Measurements from ENCODE around the gene GNA14. TPM values are rescaled to one million over a fixed set of nuclear protein-coding genes. Genes with fewer than 3 reads are reported as not detected.
"Not testable (repeated sequence)": the region's sequence is repeated elsewhere in the genome, so short reads cannot be mapped to it uniquely, and the experiment has no call there.

The GNA14 gene
- polyA plus RNA-seq, 1 experiment, result 0.22 TPM

DNA sequence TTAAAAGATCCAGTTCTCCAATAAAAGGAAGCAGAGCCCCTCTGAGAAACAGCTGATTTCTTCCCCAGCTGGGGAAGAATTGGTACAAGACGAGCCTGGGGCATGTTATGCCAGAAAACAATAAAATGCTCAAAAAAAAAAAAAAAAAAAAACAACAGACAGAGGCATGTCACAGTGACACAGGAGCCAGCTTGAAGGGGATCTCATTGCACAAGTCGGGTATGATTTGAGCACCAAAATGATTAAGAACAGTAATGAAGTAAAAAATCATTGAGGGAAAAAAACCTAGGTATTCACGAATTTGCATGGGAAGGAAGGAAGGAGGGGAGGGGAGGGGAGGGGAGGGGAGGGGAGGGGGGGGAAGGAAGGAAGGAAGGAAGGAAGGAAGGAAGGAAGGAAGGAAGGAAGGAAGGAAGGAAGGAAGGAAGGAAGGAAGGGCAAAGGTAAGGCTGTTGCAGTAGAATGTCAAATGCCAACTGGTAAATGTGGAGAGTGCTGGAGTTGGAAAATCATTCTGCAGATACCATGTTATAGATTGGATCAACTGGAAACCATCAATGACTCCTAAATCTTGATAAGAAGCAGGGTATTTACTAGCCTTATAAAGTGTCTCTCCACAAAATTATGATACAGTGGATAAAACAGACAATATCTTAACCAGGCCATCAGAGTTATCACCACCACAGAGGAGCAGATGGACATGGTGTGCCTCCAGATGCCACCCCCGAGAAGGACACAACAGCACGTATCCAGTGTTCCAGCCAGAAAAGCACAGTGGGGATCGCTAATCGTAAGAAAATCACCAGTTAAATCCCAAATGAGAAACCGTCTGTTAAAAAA is 7.2 kb downstream of the GNA14 start:
- H3K4me3 ChIP-seq (ENCODE audit: low read depth, low read length), result no peak overlapping the region
- H3K36me3 ChIP-seq (ENCODE audit: control insufficient read depth, insufficient read depth, low read length), result no peaks in the 10 kb centered on the region
- no peak for DNase-seq (ENCODE audit: low read depth)
- POLR2A ChIA-PET, result no interaction called here
- peaks cover 8% of the 10 kb centered on the region for H3K27me3 ChIP-seq (ENCODE audit: control insufficient read depth, insufficient read depth, low read length)
- TF ChIP-seq, protein P1, sequence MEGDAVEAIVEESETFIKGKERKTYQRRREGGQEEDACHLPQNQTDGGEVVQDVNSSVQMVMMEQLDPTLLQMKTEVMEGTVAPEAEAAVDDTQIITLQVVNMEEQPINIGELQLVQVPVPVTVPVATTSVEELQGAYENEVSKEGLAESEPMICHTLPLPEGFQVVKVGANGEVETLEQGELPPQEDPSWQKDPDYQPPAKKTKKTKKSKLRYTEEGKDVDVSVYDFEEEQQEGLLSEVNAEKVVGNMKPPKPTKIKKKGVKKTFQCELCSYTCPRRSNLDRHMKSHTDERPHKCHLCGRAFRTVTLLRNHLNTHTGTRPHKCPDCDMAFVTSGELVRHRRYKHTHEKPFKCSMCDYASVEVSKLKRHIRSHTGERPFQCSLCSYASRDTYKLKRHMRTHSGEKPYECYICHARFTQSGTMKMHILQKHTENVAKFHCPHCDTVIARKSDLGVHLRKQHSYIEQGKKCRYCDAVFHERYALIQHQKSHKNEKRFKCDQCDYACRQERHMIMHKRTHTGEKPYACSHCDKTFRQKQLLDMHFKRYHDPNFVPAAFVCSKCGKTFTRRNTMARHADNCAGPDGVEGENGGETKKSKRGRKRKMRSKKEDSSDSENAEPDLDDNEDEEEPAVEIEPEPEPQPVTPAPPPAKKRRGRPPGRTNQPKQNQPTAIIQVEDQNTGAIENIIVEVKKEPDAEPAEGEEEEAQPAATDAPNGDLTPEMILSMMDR (IDR thresholded peaks at IDR 0.05; ENCODE audit: insufficient read depth, low read depth, low read length), result no peak
- CTCF ChIA-PET, result interaction anchor here (0.8 kb wide), 1 partner anchor 10 kb away, joined by 3 read pairs; no protein-coding TSS in a partner anchor

DNA sequence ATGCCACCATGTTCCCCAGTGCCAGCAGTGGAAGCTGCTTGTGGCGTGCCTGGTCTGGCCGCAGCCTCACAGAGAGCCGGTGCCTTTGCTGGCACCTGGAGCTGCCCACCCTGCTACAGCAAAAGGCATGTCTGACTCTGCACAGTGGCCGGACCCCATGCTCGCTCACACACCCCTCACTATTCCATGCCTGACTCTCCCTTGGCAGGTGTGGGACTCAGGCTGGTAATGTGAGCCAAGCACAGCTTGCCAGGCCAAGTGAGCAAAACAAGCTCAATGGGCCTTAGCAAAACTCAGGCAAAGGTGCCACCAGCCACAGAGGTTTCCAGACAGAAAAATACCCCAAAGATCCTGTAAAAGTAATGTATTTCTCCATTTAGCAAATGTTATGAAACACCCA is 15.5 kb downstream of the GNA14 start:
- ChIA-PET CTCF (interaction anchor here (1.3 kb wide), 1 partner anchor 13 kb away, joined by 3 read pairs; no protein-coding TSS in a partner anchor), POLR2A (no interaction called here)
- peaks cover 3% of the 10 kb centered on the region; the same call in 1 of the 2 replicates for H3K27me3 ChIP-seq (ENCODE audit: control insufficient read depth, insufficient read depth, low read length)
- TF ChIP-seq, protein P1 (IDR thresholded peaks at IDR 0.05; ENCODE audit: insufficient read depth, low read depth, low read length), result no peak
- H3K4me3 ChIP-seq (ENCODE audit: low read depth, low read length), result no peak overlapping the region
- no peak for DNase-seq (ENCODE audit: low read depth)
- no peaks in the 10 kb centered on the region for H3K36me3 ChIP-seq (ENCODE audit: control insufficient read depth, insufficient read depth, low read length)

DNA sequence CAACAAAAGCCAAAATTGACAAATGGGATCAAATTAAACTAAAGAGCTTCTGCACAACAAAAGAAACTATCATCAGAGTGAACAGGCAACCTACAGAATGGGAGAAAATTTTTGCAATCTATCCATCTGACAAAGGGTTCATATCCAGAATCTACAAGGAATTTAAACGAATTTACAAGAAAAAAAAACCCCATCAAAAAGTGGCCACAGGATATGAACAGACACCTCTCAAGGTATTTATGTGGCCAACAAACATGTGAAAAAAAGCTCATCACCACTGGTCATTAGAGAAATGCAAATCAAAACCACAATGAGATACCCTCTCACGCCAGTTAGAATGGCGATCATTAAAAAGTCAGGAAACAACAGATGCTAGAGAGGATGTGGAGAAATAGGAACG is 19.3 kb downstream of the GNA14 start:
- POLR2A ChIA-PET; DNase-seq (ENCODE audit: low read depth); CTCF ChIA-PET; H3K36me3 ChIP-seq (ENCODE audit: control insufficient read depth, insufficient read depth, low read length); H3K27me3 ChIP-seq (ENCODE audit: control insufficient read depth, insufficient read depth, low read length); H3K4me3 ChIP-seq (ENCODE audit: low read depth, low read length): not testable (repeated sequence)

DNA sequence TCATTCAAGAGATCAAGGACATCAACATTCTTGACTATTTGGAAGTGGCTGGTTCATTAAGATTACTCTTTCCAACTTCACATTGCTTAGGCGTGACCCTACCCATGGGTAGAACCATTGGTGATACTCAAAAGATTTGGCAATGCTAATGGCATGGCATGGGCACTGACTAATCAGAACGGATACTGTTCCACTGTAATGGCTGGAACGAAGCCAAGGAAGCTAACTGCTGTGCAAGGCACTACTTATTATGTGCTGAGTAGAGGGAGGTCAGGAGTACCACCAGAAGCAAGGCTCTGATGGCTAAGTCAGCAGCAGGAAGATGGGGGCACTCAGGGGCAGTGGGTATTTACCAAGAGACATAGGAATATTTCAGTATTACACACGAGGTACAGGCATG is 31.9 kb downstream of the GNA14 start:
- no peaks in the 10 kb centered on the region for H3K27me3 ChIP-seq (ENCODE audit: control insufficient read depth, insufficient read depth, low read length)
- no peak overlapping the region for H3K4me3 ChIP-seq (ENCODE audit: low read depth, low read length)
- ChIA-PET CTCF (no interaction called here), POLR2A (no interaction called here)
- TF ChIP-seq, protein P1 (IDR thresholded peaks at IDR 0.05; ENCODE audit: insufficient read depth, low read depth, low read length), result no peak
- H3K36me3 ChIP-seq (ENCODE audit: control insufficient read depth, insufficient read depth, low read length), result no peaks in the 10 kb centered on the region
- no peak for DNase-seq (ENCODE audit: low read depth)

DNA sequence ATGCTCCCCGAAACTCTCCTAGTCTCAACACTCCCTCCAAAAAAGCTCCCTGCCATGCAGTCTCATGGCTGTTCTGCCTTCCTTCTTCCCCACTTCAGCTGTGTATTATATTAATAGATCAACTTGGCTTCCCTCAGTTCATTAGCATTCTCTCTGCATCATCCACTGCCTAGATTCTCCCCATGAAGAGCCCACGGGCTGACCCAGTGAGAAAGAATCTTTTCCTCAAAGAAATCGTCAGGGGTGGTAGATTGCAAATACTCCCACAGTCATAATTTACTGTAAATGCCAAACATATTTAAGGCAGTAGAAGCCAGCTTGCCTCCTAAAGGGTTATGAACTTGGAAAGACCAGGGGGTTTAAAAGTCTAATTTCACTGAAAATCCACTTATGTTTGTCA is 33.5 kb downstream of the GNA14 start:
- CTCF ChIA-PET, result no interaction called here
- H3K4me3 ChIP-seq (ENCODE audit: low read depth, low read length), result no peak overlapping the region
- no peaks in the 10 kb centered on the region for H3K36me3 ChIP-seq (ENCODE audit: control insufficient read depth, insufficient read depth, low read length)
- DNase-seq (ENCODE audit: low read depth), result no peak
- peaks cover 2% of the 10 kb centered on the region; the same call in 1 of the 2 replicates for H3K27me3 ChIP-seq (ENCODE audit: control insufficient read depth, insufficient read depth, low read length)
- POLR2A ChIA-PET, result no interaction called here
- TF ChIP-seq, protein P1 (IDR thresholded peaks at IDR 0.05; ENCODE audit: insufficient read depth, low read depth, low read length), result no peak

DNA sequence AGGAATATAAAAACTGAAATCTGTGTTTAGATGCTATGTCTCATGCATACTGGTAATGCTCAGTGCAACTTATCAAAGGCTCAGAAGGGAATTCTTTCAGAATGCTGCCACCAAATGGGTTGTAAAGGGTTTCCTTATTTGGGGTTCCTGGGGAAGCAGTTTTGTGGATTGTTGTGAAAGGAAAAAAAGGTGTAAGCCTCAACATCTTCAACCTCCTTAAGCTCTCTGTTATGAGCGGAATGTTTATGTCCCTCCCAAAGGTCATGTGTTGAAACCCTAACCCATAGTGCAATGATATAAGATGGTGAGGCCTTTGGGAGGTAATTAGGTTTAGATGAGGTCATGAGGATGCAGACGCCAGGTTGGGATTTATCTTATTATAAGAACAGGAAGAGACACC is 41.6 kb downstream of the GNA14 start:
- CTCF ChIA-PET, result no interaction called here
- H3K27me3 ChIP-seq (ENCODE audit: control insufficient read depth, insufficient read depth, low read length), result peaks cover 2% of the 10 kb centered on the region
- DNase-seq (ENCODE audit: low read depth), result no peak
- H3K4me3 ChIP-seq (ENCODE audit: low read depth, low read length), result no peak overlapping the region
- no peaks in the 10 kb centered on the region for H3K36me3 ChIP-seq (ENCODE audit: control insufficient read depth, insufficient read depth, low read length)
- TF ChIP-seq, protein P1 (IDR thresholded peaks at IDR 0.05; ENCODE audit: insufficient read depth, low read depth, low read length), result no peak
- POLR2A ChIA-PET, result no interaction called here
